Transverse colon (tissue), 4 donors: Measurements from ENCODE around the gene SUOX. TPM values are rescaled to one million over a fixed set of nuclear protein-coding genes. Genes with fewer than 3 reads are reported as not detected.

Experiments used
- DNase-seq: peaks from one replicate; pipeline ENCODE4 v3.0.0-alpha.2; 2019
- H3K27ac ChIP-seq, 4 donors: fragments of 200-600 bp; sonication (generic); 2 replicates each; pipeline ENCODE4 v1.5.1; 2016 to 2018; ENCODE audit warnings: inconsistent platforms in 4 of 4
- H3K27me3 ChIP-seq: fragments of 200-600 bp; sonication (generic); 2 replicates; pipeline ENCODE4 v1.5.1; 2017; ENCODE audit warnings: inconsistent platforms
- H3K36me3 ChIP-seq, 4 donors: fragments of 200-600 bp; sonication (generic); 2 replicates each; pipeline ENCODE4 v1.5.1; 2017 to 2019; ENCODE audit warnings: inconsistent platforms in 4 of 4
- H3K4me1 ChIP-seq, 4 donors: fragments of 200-600 bp; sonication (generic); 2 replicates each; pipeline ENCODE4 v1.5.1; 2017 to 2020; ENCODE audit warnings: inconsistent platforms in 4 of 4
- H3K4me3 ChIP-seq, 4 donors: fragments of 200-600 bp; sonication (generic); 1 replicate in 1 of 4; 2 replicates in 3 of 4; pipeline versions ENCODE4 v1.5.1 to v1.6.1; 2017 to 2019; ENCODE audit warnings: inconsistent platforms in 4 of 4
- H3K9me3 ChIP-seq, 2 donors: fragments of 200-600 bp; sonication (generic); 2 replicates each; pipeline ENCODE4 v1.5.1; 2017 to 2019; ENCODE audit warnings: inconsistent platforms in 2 of 2
- EP300 ChIP-seq: sonication (generic); formaldehyde crosslinking; IDR thresholded peaks from one replicate; pipeline ENCODE4 v1.6.1; 2017; ENCODE audit warnings: antibody characterized with exemption, low read depth
- POLR2A ChIP-seq: fragments of 450-650 bp; IDR thresholded peaks from one replicate; pipeline ENCODE4 v1.6.1; 2016; ENCODE audit warnings: antibody characterized with exemption, mild to moderate bottlenecking, moderate library complexity
- POLR2AphosphoS5 ChIP-seq, 3 donors: sonication (generic); formaldehyde crosslinking; IDR thresholded peaks; one replicate each; pipeline ENCODE4 v1.6.1; 2016; ENCODE audit warnings: antibody characterized with exemption in 3 of 3
- WGBS, 2 donors: methylation state at CpG; one replicate each; pipeline ENCODE4 v1.1.5; 2018; ENCODE audit warnings: low coverage in 1 of 2; 5-methylcytosine and 5-hydroxymethylcytosine counted together
- in situ Hi-C, 4 donors: fragments of 200-750 bp; cut with MboI; loops; one replicate each; pipeline versions ENCODE4 v1.15.0 to v1.15.1; 2017; ENCODE audit warnings: low sequenced_read_pairs in 3 of 4, low pct_ligation_motif_present in 1 of 4, low pct_unique_long_range_greater_than_20kb in 1 of 4
- intact Hi-C: fragments of 100-400 bp; cut with DNase I; formaldehyde crosslinking; loops from one replicate; pipeline ENCODE4 v1.15.1; 2023; ENCODE audit warnings: low total_unique reads
- total RNA-seq, 4 donors: library from RNA; depleted of rRNA; stranded (reverse); fragments of >200 nt; gene quantifications; one replicate each; pipeline ENCODE4 v1.1.0, GENCODE V29; 2016
- TF ChIP-seq, protein P1 (sequence below), 5 experiments: fragments of 200-600 bp in 3 of 5; fragments of 450-650 bp in 2 of 5; sonication (generic) in 3 of 5; IDR thresholded peaks; 1 replicate in 2 of 5; 2 replicates in 3 of 5; pipeline ENCODE4 v1.5.1; 2016 to 2017; ENCODE audit warnings: antibody characterized with exemption in 5 of 5, inconsistent platforms in 3 of 5, mild to moderate bottlenecking in 2 of 5, moderate library complexity in 1 of 5

SUOX gene
- total RNA-seq, 4 donors from 2014 or later = 30.1 to 45.3 (median 33.9) TPM

DNA sequence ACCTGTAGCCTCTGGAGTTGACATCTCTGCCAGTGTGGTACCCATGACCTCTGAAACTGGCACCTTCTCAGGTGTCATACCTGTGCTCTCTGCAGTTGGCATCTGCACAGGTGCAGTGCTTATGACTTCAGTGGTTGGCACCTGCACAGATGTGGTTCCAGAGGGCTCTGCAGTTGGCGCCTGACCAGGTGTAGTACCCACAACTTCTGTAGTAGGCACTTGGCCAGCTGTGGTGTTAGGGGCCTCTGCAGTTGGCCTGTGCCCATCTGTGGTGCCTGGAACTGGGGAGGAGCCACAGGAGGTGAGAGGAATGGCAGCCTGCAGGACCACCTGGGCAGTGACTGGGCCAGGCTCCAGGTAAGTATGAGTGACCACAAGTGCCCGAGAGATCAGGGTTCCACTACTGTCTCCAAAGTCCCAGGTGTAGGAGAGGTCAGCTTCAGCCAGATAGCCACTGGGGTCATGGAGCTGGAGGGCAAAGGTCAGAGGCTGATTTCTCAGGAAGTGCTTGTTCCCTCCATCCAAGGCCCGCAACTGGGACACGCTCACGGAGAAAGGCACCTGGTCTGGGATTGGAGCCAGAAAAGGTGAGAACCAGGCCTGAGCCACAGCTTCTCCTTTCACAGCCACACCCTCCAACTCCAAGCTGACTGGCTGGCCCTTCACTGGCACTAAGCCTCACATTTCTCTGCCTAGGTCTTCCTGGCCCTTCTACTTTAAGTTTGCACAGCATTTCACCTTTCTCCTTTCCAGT lies 39.8 kb upstream of the SUOX start:
- peaks cover 0 to 10% (median 0%) of the 10 kb centered on the region in 4 donors for H3K36me3 ChIP-seq
- peak; percentile 58 for DNase-seq
- in situ Hi-C loops (no loop called here), intact Hi-C loops (no loop called here)
- H3K9me3 ChIP-seq = no peaks in the 10 kb centered on the region
- H3K27ac ChIP-seq = no peak overlapping the region
- no peaks in the 10 kb centered on the region for H3K4me1 ChIP-seq
- H3K27me3 ChIP-seq = no peaks in the 10 kb centered on the region
- WGBS, 2 donors = 56% methylated on average over 5 of the region's 5 CpGs; no CpG with 5 or more reads in 1 of the 2 donors
- no peak overlapping the region for H3K4me3 ChIP-seq
- TF ChIP-seq EP300 = no peak
- TF ChIP-seq POLR2A = no peak
- TF ChIP-seq POLR2AphosphoS5 (IDR thresholded peaks at IDR 0.05) = no peak
- TF ChIP-seq, protein P1, sequence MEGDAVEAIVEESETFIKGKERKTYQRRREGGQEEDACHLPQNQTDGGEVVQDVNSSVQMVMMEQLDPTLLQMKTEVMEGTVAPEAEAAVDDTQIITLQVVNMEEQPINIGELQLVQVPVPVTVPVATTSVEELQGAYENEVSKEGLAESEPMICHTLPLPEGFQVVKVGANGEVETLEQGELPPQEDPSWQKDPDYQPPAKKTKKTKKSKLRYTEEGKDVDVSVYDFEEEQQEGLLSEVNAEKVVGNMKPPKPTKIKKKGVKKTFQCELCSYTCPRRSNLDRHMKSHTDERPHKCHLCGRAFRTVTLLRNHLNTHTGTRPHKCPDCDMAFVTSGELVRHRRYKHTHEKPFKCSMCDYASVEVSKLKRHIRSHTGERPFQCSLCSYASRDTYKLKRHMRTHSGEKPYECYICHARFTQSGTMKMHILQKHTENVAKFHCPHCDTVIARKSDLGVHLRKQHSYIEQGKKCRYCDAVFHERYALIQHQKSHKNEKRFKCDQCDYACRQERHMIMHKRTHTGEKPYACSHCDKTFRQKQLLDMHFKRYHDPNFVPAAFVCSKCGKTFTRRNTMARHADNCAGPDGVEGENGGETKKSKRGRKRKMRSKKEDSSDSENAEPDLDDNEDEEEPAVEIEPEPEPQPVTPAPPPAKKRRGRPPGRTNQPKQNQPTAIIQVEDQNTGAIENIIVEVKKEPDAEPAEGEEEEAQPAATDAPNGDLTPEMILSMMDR (IDR thresholded peaks at IDR 0.05) = no peak

DNA sequence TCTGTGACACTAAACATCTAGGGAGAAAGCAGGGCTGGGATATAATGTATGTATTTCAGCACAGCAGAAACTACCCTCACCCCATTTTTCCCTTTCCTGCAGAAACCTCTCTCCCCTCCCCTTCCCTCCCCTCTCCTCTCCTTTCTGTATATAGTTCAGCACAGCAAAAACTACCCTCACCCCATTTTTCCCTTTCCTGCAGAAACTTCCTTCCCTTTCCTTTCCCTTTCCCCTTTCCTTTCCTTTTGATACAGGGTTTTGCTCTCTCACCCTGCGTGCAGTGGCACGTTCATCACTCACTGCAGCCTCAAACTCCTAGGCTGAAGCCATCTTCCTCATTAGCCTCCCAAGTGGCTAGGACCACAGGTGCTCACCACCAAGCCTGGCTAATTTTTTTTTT lies 33.3 kb upstream of the SUOX start:
- H3K4me1 ChIP-seq = peaks cover 8 to 18% (median 14%) of the 10 kb centered on the region in 4 donors
- no peak overlapping the region for H3K4me3 ChIP-seq
- DNase-seq = no peak
- H3K27me3 ChIP-seq = no peaks in the 10 kb centered on the region
- no peaks in the 10 kb centered on the region for H3K9me3 ChIP-seq
- H3K27ac ChIP-seq = no peak overlapping the region
- intact Hi-C loops (no loop called here), in situ Hi-C loops (no loop called here)
- no peaks in the 10 kb centered on the region for H3K36me3 ChIP-seq
- 85 to 100% methylated on average over 2 of the region's 2 CpGs for WGBS, 2 donors
- TF ChIP-seq, protein P1 (IDR thresholded peaks at IDR 0.05) = no peak
- TF ChIP-seq EP300 (no peak), POLR2AphosphoS5 (IDR thresholded peaks at IDR 0.05) (no peak), POLR2A (no peak)

DNA sequence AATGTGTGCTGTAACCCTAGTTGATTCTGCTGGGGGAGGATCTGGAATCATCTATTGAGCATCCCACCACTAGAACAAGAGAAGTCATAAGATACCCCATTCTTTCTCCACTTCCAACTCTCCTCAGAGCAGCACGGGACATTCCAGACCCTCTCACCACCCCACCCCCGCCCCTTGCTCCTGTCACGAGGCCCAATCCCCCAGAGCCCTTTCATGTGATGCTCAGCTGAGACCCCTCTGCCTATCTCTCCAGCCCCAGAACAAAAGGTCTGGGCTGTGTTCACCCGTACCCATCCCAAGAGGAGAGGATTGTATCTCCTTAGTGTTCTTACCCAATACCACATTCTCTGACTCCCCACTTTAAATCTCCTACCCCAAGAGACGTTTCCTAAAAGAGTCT lies 31.8 kb upstream of the SUOX start:
- Histone ChIP-seq H3K4me1 (peaks cover 8 to 18% (median 14%) of the 10 kb centered on the region in 4 donors), H3K27me3 (no peaks in the 10 kb centered on the region), H3K4me3 (no peak overlapping the region), H3K9me3 (no peaks in the 10 kb centered on the region), H3K36me3 (no peaks in the 10 kb centered on the region), H3K27ac (no peak overlapping the region)
- in situ Hi-C loops = no loop called here
- WGBS, 2 donors = 81% methylated on average over 5 of the region's 5 CpGs; no CpG with 5 or more reads in 1 of the 2 donors
- intact Hi-C loops = no loop called here
- DNase-seq = no peak
- TF ChIP-seq EP300 (no peak), POLR2AphosphoS5 (IDR thresholded peaks at IDR 0.05) (no peak), POLR2A (no peak)
- TF ChIP-seq, protein P1 (IDR thresholded peaks at IDR 0.05) = no peak

DNA sequence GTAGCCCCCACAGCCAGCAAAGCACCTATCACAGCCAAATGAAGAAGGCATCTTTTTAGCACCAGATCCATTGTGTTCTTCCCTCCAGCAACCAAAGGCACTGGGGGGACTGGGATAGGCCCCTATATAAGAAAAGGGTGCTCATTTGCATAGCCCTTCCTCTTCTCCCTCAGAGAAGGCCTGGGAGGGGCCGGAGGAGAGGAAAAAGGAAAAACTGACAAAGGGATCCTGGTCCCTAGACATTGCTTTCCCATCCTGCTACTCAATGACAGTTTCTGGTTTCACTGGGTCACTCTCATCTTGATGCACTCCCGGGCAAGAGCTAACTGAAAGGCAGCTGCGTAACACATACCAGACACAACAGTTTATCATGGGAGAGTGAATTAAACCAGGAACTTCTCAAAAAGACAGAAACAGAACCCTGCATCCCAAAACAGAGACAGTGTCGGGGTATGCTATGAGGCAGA lies 31.1 kb upstream of the SUOX start, which contains the start of gene PMEL:
Gene PMEL, minus strand, starts transcription at position 102 of the 467 bp plus-strand sequence. Its CDS starts 31 bp downstream, at position 71.
- Histone ChIP-seq H3K27ac (peak within 1 kb of the TSS; percentile 78 to 92 (median 86)), H3K27me3 (no peaks in the 10 kb centered on the region), H3K4me1 (peaks cover 8 to 18% (median 14%) of the 10 kb centered on the region in 4 donors), H3K9me3 (no peaks in the 10 kb centered on the region), H3K4me3 (peak within 1 kb of the TSS; percentile 56 to 91 (median 80)), H3K36me3 (no peaks in the 10 kb centered on the region)
- no peak for DNase-seq
- intact Hi-C loops = no loop called here
- in situ Hi-C loops = no loop called here
- WGBS, 2 donors = 3 to 7% methylated on average over 2 to 4 of the region's 4 CpGs
- TF ChIP-seq EP300 = no peak
- TF ChIP-seq, protein P1 (IDR thresholded peaks at IDR 0.05) = no peak
